Type B pancreatic cell (in vitro differentiated cells): ENCODE results near the gene SGSH. TPM values are rescaled to one million over a fixed set of nuclear protein-coding genes. Genes with fewer than 3 reads are reported as not detected.

Source experiments
- DNase-seq: peaks from one replicate; pipeline ENCODE4 v3.0.0; 2021; ENCODE audit warnings: mixed read lengths; ENCODE audit not compliant: unreplicated experiment; ENCODE audit errors: extremely low spot score
- H3K27ac Mint-ChIP-seq: 2 replicates; pipeline ENCODE4 v1.8.0; 2021; ENCODE audit warnings: mild to moderate bottlenecking, mixed read lengths
- H3K27me3 Mint-ChIP-seq: 2 replicates; pipeline ENCODE4 v1.8.0; 2021; ENCODE audit warnings: mixed read lengths
- H3K36me3 Mint-ChIP-seq: 2 replicates; pipeline ENCODE4 v1.8.0; 2021; ENCODE audit warnings: mixed read lengths
- H3K4me1 Mint-ChIP-seq: one replicate; pipeline ENCODE4 v1.8.0; 2021; ENCODE audit warnings: mixed read lengths; ENCODE audit not compliant: unreplicated experiment
- H3K4me3 Mint-ChIP-seq: 2 replicates; pipeline ENCODE4 v1.8.0; 2021; ENCODE audit warnings: mild to moderate bottlenecking, mixed read lengths
- H3K9me3 Mint-ChIP-seq: 2 replicates; pipeline ENCODE4 v1.8.0; 2021; ENCODE audit warnings: mixed read lengths
- CTCF ChIP-seq: fragments of 200-600 bp; sonication (generic); conservative IDR thresholded peaks from 2 replicates; pipeline ENCODE4 v1.5.0; 2021; ENCODE audit warnings: antibody characterized with exemption, mild to moderate bottlenecking
- total RNA-seq: library from RNA; stranded (reverse); gene quantifications from 2 replicates; pipeline ENCODE4 v1.2.1, GENCODE V29; 2021; ENCODE audit warnings: low replicate concordance

The SGSH gene
- total RNA-seq, 1 donor from 2014 or later, result 40.5 TPM

GRCh38 chr17:80213643-80213975 is 6.5 kb downstream of the SGSH start:
- no peak for TF ChIP-seq CTCF
- Mint-ChIP-seq H3K4me1 (peaks cover 2% of the 10 kb centered on the region), H3K4me3 (no peak overlapping the region)

GRCh38 chr17:80212962-80213642 is 7.0 kb downstream of the SGSH start:
- Mint-ChIP-seq H3K4me1 (no peaks in the 10 kb centered on the region), H3K27me3 (no peaks in the 10 kb centered on the region), H3K36me3 (peaks cover 9% of the 10 kb centered on the region), H3K27ac (no peak overlapping the region), H3K9me3 (no peaks in the 10 kb centered on the region), H3K4me3 (no peak overlapping the region)
- DNase-seq, result no peak
- TF ChIP-seq CTCF, result no peak

More at GRCh38 chr17:80213643-80213975, 6.5 kb downstream of the SGSH start:
- no peak overlapping the region for H3K27ac Mint-ChIP-seq
- DNase-seq, result no peak
- no peaks in the 10 kb centered on the region for H3K9me3 Mint-ChIP-seq
- H3K36me3 Mint-ChIP-seq, result peaks cover 9% of the 10 kb centered on the region
- H3K27me3 Mint-ChIP-seq, result no peaks in the 10 kb centered on the region

GRCh38 chr17:80212511-80212910 is 7.6 kb downstream of the SGSH start:
- Mint-ChIP-seq H3K4me1 (no peaks in the 10 kb centered on the region), H3K27ac (no peak overlapping the region), H3K9me3 (no peaks in the 10 kb centered on the region), H3K4me3 (no peak overlapping the region), H3K36me3 (peaks cover 7% of the 10 kb centered on the region), H3K27me3 (no peaks in the 10 kb centered on the region)
- no peak for TF ChIP-seq CTCF
- no peak for DNase-seq

GRCh38 chr17:80212109-80212508 is 8.0 kb downstream of the SGSH start:
- no peak for TF ChIP-seq CTCF
- Mint-ChIP-seq H3K9me3 (no peaks in the 10 kb centered on the region), H3K4me3 (no peak overlapping the region), H3K27me3 (no peaks in the 10 kb centered on the region), H3K4me1 (no peaks in the 10 kb centered on the region), H3K36me3 (peaks cover 4% of the 10 kb centered on the region), H3K27ac (no peak overlapping the region)
- DNase-seq, result no peak

GRCh38 chr17:80210348-80211108 is 9.6 kb downstream of the SGSH start:
- H3K4me3 Mint-ChIP-seq, result no peak overlapping the region
- H3K27me3 Mint-ChIP-seq, result no peaks in the 10 kb centered on the region
- no peaks in the 10 kb centered on the region for H3K9me3 Mint-ChIP-seq
- TF ChIP-seq CTCF, result no peak
- DNase-seq, result no peak
- no peaks in the 10 kb centered on the region for H3K36me3 Mint-ChIP-seq
- no peaks in the 10 kb centered on the region for H3K4me1 Mint-ChIP-seq
- H3K27ac Mint-ChIP-seq, result no peak overlapping the region
